HG02798 (cell line): ENCODE results near the gene OR51E2.

Experiments used
- ATAC-seq: cut with Tn5 transposase; IDR thresholded peaks from one replicate; pipeline ENCODE4 v1.9.1; 2021; ENCODE audit warnings: mild to moderate bottlenecking; ENCODE audit not compliant: unreplicated experiment, poor library complexity

Gene OR51E2

GRCh38 chr11:4664786-4665185, 32.9 kb downstream of the OR51E2 start:
- ATAC-seq, result no peak

GRCh38 chr11:4664183-4664582, 33.5 kb downstream of the OR51E2 start:
- ATAC-seq, result no peak

- ATAC-seq, result no peak
Measured at GRCh38 chr11:4662876-4663275, 34.8 kb downstream of the OR51E2 start.

- ATAC-seq, result no peak
Measured at GRCh38 chr11:4658629-4659445, 38.8 kb downstream of the OR51E2 start.

- ATAC-seq, result no peak
Measured at GRCh38 chr11:4654635-4655369, 42.9 kb downstream of the OR51E2 start.

GRCh38 chr11:4647766-4648165, 49.9 kb downstream of the OR51E2 start:
- ATAC-seq, result no peak

GRCh38 chr11:4645974-4646373, 51.7 kb downstream of the OR51E2 start:
- no peak for ATAC-seq

- no peak for ATAC-seq
Measured at GRCh38 chr11:4644233-4644632, 53.4 kb downstream of the OR51E2 start.

- ATAC-seq, result no peak
Measured at GRCh38 chr11:4643682-4644081, 54.0 kb downstream of the OR51E2 start, which contains the start of gene OR51E1. Gene OR51E1 (plus strand): TSS chr11:4643982. CDS start chr11:4652527, 8,545 bp downstream.

GRCh38 chr11:4643076-4643475, 54.6 kb downstream of the OR51E2 start:
- ATAC-seq, result no peak

GRCh38 chr11:4642043-4642442, 55.6 kb downstream of the OR51E2 start:
- no peak for ATAC-seq

GRCh38 chr11:4641501-4641900, 56.2 kb downstream of the OR51E2 start:
- ATAC-seq, result no peak

- no peak for ATAC-seq
Measured at GRCh38 chr11:4639931-4640330, 57.7 kb downstream of the OR51E2 start.

GRCh38 chr11:4637662-4638047, 60.0 kb downstream of the OR51E2 start:
- no peak for ATAC-seq

GRCh38 chr11:4636962-4637661, 60.5 kb downstream of the OR51E2 start, which contains the start of gene OR51D1:
Gene OR51D1 (plus strand): TSS chr11:4637477. CDS start chr11:4639791, 2,314 bp downstream.
- peak; percentile 96 for ATAC-seq

- no peak for ATAC-seq
Measured at GRCh38 chr11:4636136-4636535, 61.5 kb downstream of the OR51E2 start.
